K562 (cell line): ENCODE data around the gene MCM9. TPM values are rescaled to one million over a fixed set of nuclear protein-coding genes. Genes with fewer than 3 reads are reported as not detected.

Experiments
- ARNT ChIP-seq, 2 experiments: fragments of 450-650 bp; IDR thresholded peaks; 2 replicates each; pipeline ENCODE4 v1.6.1; 2016; ENCODE audit warnings: mild to moderate bottlenecking in 1 of 2
- LEF1 ChIP-seq: fragments of 450-650 bp; IDR thresholded peaks from 2 replicates; pipeline ENCODE4 v1.6.1; 2016; ENCODE audit warnings: mild to moderate bottlenecking
- NFATC3 ChIP-seq: fragments of 450-650 bp; IDR thresholded peaks from 2 replicates; pipeline ENCODE4 v1.6.1; 2017; ENCODE audit warnings: mild to moderate bottlenecking
- PML ChIP-seq: IDR thresholded peaks from 2 replicates; pipeline ENCODE4 v1.6.1; 2012; ENCODE audit warnings: low read length, inconsistent platforms
- POLR2B ChIP-seq: fragments of 450-650 bp; IDR thresholded peaks from 2 replicates; pipeline ENCODE4 v1.6.1; 2018; ENCODE audit warnings: low read depth; ENCODE audit not compliant: partially characterized antibody
- RNF2 ChIP-seq: sonication (generic); IDR thresholded peaks from 2 replicates; pipeline ENCODE4 v1.6.1; 2016
- ZBTB1 ChIP-seq: sonication (generic); formaldehyde crosslinking; IDR thresholded peaks from 2 replicates; pipeline ENCODE4 v1.8.1; 2023; ENCODE audit warnings: missing genetic modification reagents, low read depth, mild to moderate bottlenecking, borderline replicate concordance
- ZBTB40 ChIP-seq, 2 experiments: fragments of 450-650 bp in 1 of 2; sonication (generic) in 1 of 2; formaldehyde crosslinking in 1 of 2; IDR thresholded peaks; 2 replicates each; pipeline versions ENCODE4 v1.7.1 to v1.9.0; 2016 to 2022; ENCODE audit warnings: inconsistent platforms in 1 of 2, mild to moderate bottlenecking in 1 of 2, missing genetic modification reagents in 1 of 2
- ZEB2 ChIP-seq: fragments of 450-650 bp; IDR thresholded peaks from 2 replicates; pipeline ENCODE4 v1.6.1; 2016
- polyA plus RNA-seq, 8 experiments: library from polyadenylated mRNA; depleted of rRNA in 4 of 8; stranded (reverse) in 5 of 8; unstranded in 3 of 8; fragments of >200 nt; fragmentation: Nextera tagmentation in 2 of 8; fragmentation: Illumina TruSeq in 1 of 8; extraction: Ambion mirVana in 2 of 8; extraction: Trizol in 1 of 8; gene quantifications; 2 replicates each; pipeline versions ENCODE4 v1.2.1 to v1.2.3, GENCODE V29; 2011 to 2014; ENCODE audit warnings: inconsistent platforms in 1 of 8, missing spikeins in 1 of 8
- total RNA-seq, 7 experiments: library from RNA; depleted of rRNA in 6 of 7; stranded (reverse); fragments of >200 nt in 6 of 7; fragmentation: Illumina TruSeq in 2 of 7; extraction: Trizol in 2 of 7; gene quantifications; 2 replicates each; pipeline versions ENCODE4 v1.2.1 to v1.2.3, GENCODE V29; 2011 to 2021; ENCODE audit warnings: low replicate concordance in 1 of 7

MCM9 gene
- total and polyA plus RNA-seq, 9 of the 15 experiments (the other 6 are each of a cell fraction or from before 2014, with no cell fraction given) = 4.8 to 16.7 (median 11.6) TPM

- TF ChIP-seq PML = peak; percentile 9; the same call in 1 of the 2 replicates
- TF ChIP-seq ARNT (IDR thresholded peaks at IDR 0.05) = 0 out of 4 replicates have a peak, but pooled peaks of 1 of the 2 experiments have one; percentile 20
- peak; percentile 15; the same call in 1 of the 2 replicates for TF ChIP-seq ZEB2
- TF ChIP-seq LEF1 = 0 out of 2 replicates have a peak, but pooled peaks have one; percentile 16
- peak; percentile 16; the same call in 1 of the 2 replicates for TF ChIP-seq RNF2
- TF ChIP-seq NFATC3 = peak; percentile 52; the same call in 1 of the 2 replicates
- TF ChIP-seq ZBTB40 (IDR thresholded peaks at IDR 0.05) = peak; percentile 60; the same call in 1 of the 2 replicates
- TF ChIP-seq ZBTB40 (CRISPR knock-in tag; IDR thresholded peaks at IDR 0.05) = no peak
- no peak for TF ChIP-seq ZBTB1 (CRISPR knock-in tag)
- TF ChIP-seq POLR2B = peak; percentile 44
Measured at GRCh38 chr6:118935331-118935668, 341 bp upstream of the MCM9 start (continued).
